Osteocyte (in vitro differentiated cells): ENCODE results near the gene ACVR1B. TPM values are rescaled to one million over a fixed set of nuclear protein-coding genes. Genes with fewer than 3 reads are reported as not detected.
A peak's percentile ranks its signal among the peaks of the same experiment; 100 is the strongest.

Experiments
- DNase-seq: peaks from one replicate; pipeline ENCODE4 v3.0.0; 2021; ENCODE audit warnings: mixed read lengths; ENCODE audit not compliant: unreplicated experiment; ENCODE audit errors: extremely low spot score
- H3K27ac Mint-ChIP-seq: one replicate; pipeline ENCODE4 v1.8.0; 2021; ENCODE audit warnings: mild to moderate bottlenecking, mixed read lengths; ENCODE audit not compliant: unreplicated experiment
- H3K27me3 Mint-ChIP-seq: one replicate; pipeline ENCODE4 v1.8.0; 2021; ENCODE audit warnings: mixed read lengths; ENCODE audit not compliant: unreplicated experiment
- H3K36me3 Mint-ChIP-seq: one replicate; pipeline ENCODE4 v1.8.0; 2021; ENCODE audit warnings: mixed read lengths; ENCODE audit not compliant: unreplicated experiment
- H3K4me1 Mint-ChIP-seq: one replicate; pipeline ENCODE4 v1.8.0; 2021; ENCODE audit warnings: mixed read lengths; ENCODE audit not compliant: unreplicated experiment
- H3K4me3 Mint-ChIP-seq: one replicate; pipeline ENCODE4 v1.8.0; 2021; ENCODE audit warnings: mild to moderate bottlenecking, moderate library complexity, mixed read lengths; ENCODE audit not compliant: unreplicated experiment
- H3K9me3 Mint-ChIP-seq: one replicate; pipeline ENCODE4 v1.8.0; 2021; ENCODE audit warnings: mixed read lengths; ENCODE audit not compliant: unreplicated experiment
- CTCF ChIP-seq: fragments of 200-600 bp; sonication (generic); IDR thresholded peaks from 2 replicates; pipeline ENCODE4 v1.5.0; 2021; ENCODE audit warnings: antibody characterized with exemption, mild to moderate bottlenecking, moderate library complexity
- total RNA-seq: library from RNA; stranded (reverse); gene quantifications from 2 replicates; pipeline ENCODE4 v1.2.1, GENCODE V29; 2021

Gene ACVR1B
- total RNA-seq, 1 donor from 2014 or later: 15.8 TPM

GRCh38 chr12:51969643-51970042 lies 18.1 kb downstream of the ACVR1B start:
- Mint-ChIP-seq H3K27ac (no peak overlapping the region), H3K9me3 (peaks cover 6% of the 10 kb centered on the region), H3K4me3 (no peak overlapping the region), H3K27me3 (no peaks in the 10 kb centered on the region), H3K36me3 (peaks cover 6% of the 10 kb centered on the region), H3K4me1 (peaks cover 38% of the 10 kb centered on the region)
- TF ChIP-seq CTCF: no peak
- DNase-seq: no peak

GRCh38 chr12:51970904-51971646 lies 19.6 kb downstream of the ACVR1B start:
- Mint-ChIP-seq H3K4me1 (peaks cover 45% of the 10 kb centered on the region), H3K27me3 (no peaks in the 10 kb centered on the region), H3K36me3 (peaks cover 7% of the 10 kb centered on the region), H3K27ac (peak overlapping the region; percentile 75), H3K4me3 (peak overlapping the region; percentile 43), H3K9me3 (no peaks in the 10 kb centered on the region)
- TF ChIP-seq CTCF: peak; percentile 66
- DNase-seq: no peak

- DNase-seq: no peak
- peaks cover 47% of the 10 kb centered on the region for H3K4me1 Mint-ChIP-seq
- no peak overlapping the region for H3K4me3 Mint-ChIP-seq
- H3K9me3 Mint-ChIP-seq: no peaks in the 10 kb centered on the region
- TF ChIP-seq CTCF: no peak
- peak overlapping the region; percentile 75 for H3K27ac Mint-ChIP-seq
- peaks cover 15% of the 10 kb centered on the region for H3K36me3 Mint-ChIP-seq
- H3K27me3 Mint-ChIP-seq: no peaks in the 10 kb centered on the region
Measured at GRCh38 chr12:51971679-51972421, 20.4 kb downstream of the ACVR1B start.

- peaks cover 48% of the 10 kb centered on the region for H3K4me1 Mint-ChIP-seq
- H3K27ac Mint-ChIP-seq: peak overlapping the region; percentile 75
- H3K4me3 Mint-ChIP-seq: no peak overlapping the region
- H3K27me3 Mint-ChIP-seq: no peaks in the 10 kb centered on the region
- TF ChIP-seq CTCF: no peak
- DNase-seq: no peak
- peaks cover 16% of the 10 kb centered on the region for H3K36me3 Mint-ChIP-seq
- no peaks in the 10 kb centered on the region for H3K9me3 Mint-ChIP-seq
Measured at GRCh38 chr12:51972422-51972812, 20.9 kb downstream of the ACVR1B start.

GRCh38 chr12:51972849-51973273 lies 21.4 kb downstream of the ACVR1B start:
- no peak overlapping the region for H3K27ac Mint-ChIP-seq
- H3K4me3 Mint-ChIP-seq: no peak overlapping the region

More at GRCh38 chr12:51972849-51973273, 21.4 kb downstream of the ACVR1B start:
- H3K36me3 Mint-ChIP-seq: peaks cover 18% of the 10 kb centered on the region
- H3K4me1 Mint-ChIP-seq: peaks cover 48% of the 10 kb centered on the region
- no peaks in the 10 kb centered on the region for H3K9me3 Mint-ChIP-seq
- TF ChIP-seq CTCF: no peak
- no peaks in the 10 kb centered on the region for H3K27me3 Mint-ChIP-seq
- no peak for DNase-seq
